NCI-H2107 treated with DMSO at 0.1 percent for 48 hours (cell line): ENCODE results near the gene TIMM29.
A peak's percentile ranks its signal among the peaks of the same experiment; 100 is the strongest.

Experiments
- DNase-seq: peaks from one replicate; lab custom pipeline; 2025; ENCODE audit not compliant: unreplicated experiment; lab: John Stamatoyannopoulos, UW

The TIMM29 gene

GRCh38 chr19:10928563-10929401 is at the start of gene TIMM29, which contains the start of gene YIPF2:
TSS of gene TIMM29 (plus strand) at chr19:10928811. CDS start at chr19:10928823, 12 bp downstream.
TSS of gene YIPF2 (minus strand) at chr19:10928639. CDS start at chr19:10928410, 229 bp downstream.
- peak; percentile 95 for DNase-seq

- DNase-seq: no peak
Measured at GRCh38 chr19:10881403-10882107, 47.1 kb upstream of the TIMM29 start.

- no peak for DNase-seq
Measured at GRCh38 chr19:10882108-10882457, 46.5 kb upstream of the TIMM29 start.

GRCh38 chr19:10884274-10884673 is 44.3 kb upstream of the TIMM29 start:
- DNase-seq: no peak

GRCh38 chr19:10885201-10886169 is 43.1 kb upstream of the TIMM29 start:
- no peak for DNase-seq

GRCh38 chr19:10887616-10888367 is 40.8 kb upstream of the TIMM29 start:
- DNase-seq: no peak

GRCh38 chr19:10888421-10888866 is 40.2 kb upstream of the TIMM29 start:
- DNase-seq: peak; percentile 84

- DNase-seq: no peak
Measured at GRCh38 chr19:10889880-10890279, 38.7 kb upstream of the TIMM29 start.

- peak; percentile 90 for DNase-seq
Measured at GRCh38 chr19:10891405-10892086, 37.1 kb upstream of the TIMM29 start.

- peak; percentile 83 for DNase-seq
Measured at GRCh38 chr19:10892256-10892655, 36.4 kb upstream of the TIMM29 start.

- DNase-seq: no peak
Measured at GRCh38 chr19:10894911-10895213, 33.7 kb upstream of the TIMM29 start.

GRCh38 chr19:10895363-10895762 is 33.2 kb upstream of the TIMM29 start:
- no peak for DNase-seq

- no peak for DNase-seq
Measured at GRCh38 chr19:10895920-10896319, 32.7 kb upstream of the TIMM29 start.

GRCh38 chr19:10896851-10897526 is 31.6 kb upstream of the TIMM29 start:
- peak; percentile 83 for DNase-seq

- DNase-seq: no peak
Measured at GRCh38 chr19:10898633-10899032, 30.0 kb upstream of the TIMM29 start.

- no peak for DNase-seq
Measured at GRCh38 chr19:10899151-10899653, 29.4 kb upstream of the TIMM29 start.

GRCh38 chr19:10907925-10908324 is 20.7 kb upstream of the TIMM29 start:
- DNase-seq: no peak

GRCh38 chr19:10908380-10908960 is 20.1 kb upstream of the TIMM29 start:
- no peak for DNase-seq
